ENCODE results near the gene GNS.

The GNS gene

GRCh38 chr12:64735442-64735841 is 23.8 kb downstream of the GNS start:
- no peak for DNase-seq

GRCh38 chr12:64733857-64734256 is 25.3 kb downstream of the GNS start:
- DNase-seq: no peak

- DNase-seq: no peak
Observed at GRCh38 chr12:64731683-64732082, 27.5 kb downstream of the GNS start.

GRCh38 chr12:64730588-64730969 is 28.6 kb downstream of the GNS start:
- no peak for DNase-seq

GRCh38 chr12:64729909-64730587 is 29.2 kb downstream of the GNS start:
- DNase-seq: no peak

GRCh38 chr12:64724201-64724745 is 34.9 kb downstream of the GNS start:
- no peak for DNase-seq

GRCh38 chr12:64723630-64724029 is 35.6 kb downstream of the GNS start:
- no peak for DNase-seq

GRCh38 chr12:64722835-64723234 is 36.4 kb downstream of the GNS start:
- no peak for DNase-seq

GRCh38 chr12:64720884-64721283 is 38.3 kb downstream of the GNS start:
- DNase-seq: no peak

GRCh38 chr12:64718649-64719048 is 40.6 kb downstream of the GNS start:
- DNase-seq: no peak

GRCh38 chr12:64716839-64717455 is 42.3 kb downstream of the GNS start:
- no peak for DNase-seq

- DNase-seq: no peak
Observed at GRCh38 chr12:64716371-64716770, 42.8 kb downstream of the GNS start.

- no peak for DNase-seq
Observed at GRCh38 chr12:64714551-64714968, 44.6 kb downstream of the GNS start.

GRCh38 chr12:64713376-64713775 is 45.8 kb downstream of the GNS start:
- no peak for DNase-seq

GRCh38 chr12:64709429-64709828 is 49.8 kb downstream of the GNS start:
- DNase-seq: no peak

- DNase-seq: no peak
Observed at GRCh38 chr12:64707926-64708325, 51.3 kb downstream of the GNS start.

GRCh38 chr12:64707362-64707761 is 51.8 kb downstream of the GNS start:
- DNase-seq: no peak

GRCh38 chr12:64706857-64707256 is 52.3 kb downstream of the GNS start:
- no peak for DNase-seq

GRCh38 chr12:64706306-64706705 is 52.9 kb downstream of the GNS start:
- DNase-seq: no peak

- no peak for DNase-seq
Observed at GRCh38 chr12:64701283-64701682, 57.9 kb downstream of the GNS start.

- DNase-seq: no peak
Observed at GRCh38 chr12:64700532-64700931, 58.7 kb downstream of the GNS start.

- DNase-seq: no peak
Observed at GRCh38 chr12:64699504-64700115, 59.6 kb downstream of the GNS start.

GRCh38 chr12:64696080-64696741 is 63.0 kb downstream of the GNS start:
- DNase-seq: no peak

GRCh38 chr12:64695550-64695949 is 63.7 kb downstream of the GNS start:
- no peak for DNase-seq
